Esophagus muscularis mucosa (tissue), 4 donors: ENCODE measurements around the gene CDON.

ENCODE experiments used
- CTCF ChIP-seq, 3 experiments: fragments of 200-600 bp in 2 of 3; fragments of 450-650 bp in 1 of 3; sonication (generic) in 2 of 3; IDR thresholded peaks; one replicate each; pipeline ENCODE4 v1.5.1; 2017 to 2019; ENCODE audit warnings: antibody characterized with exemption in 3 of 3, mild to moderate bottlenecking in 2 of 3, moderate library complexity in 1 of 3
- EP300 ChIP-seq: sonication (generic); formaldehyde crosslinking; IDR thresholded peaks from one replicate; pipeline ENCODE4 v1.6.1; 2017; ENCODE audit warnings: antibody characterized with exemption
- POLR2A ChIP-seq: fragments of 450-650 bp; IDR thresholded peaks from one replicate; pipeline ENCODE4 v1.6.1; 2017; ENCODE audit warnings: antibody characterized with exemption, moderate library complexity, mild to moderate bottlenecking, low read depth
- POLR2AphosphoS5 ChIP-seq, 2 donors: sonication (generic); formaldehyde crosslinking; IDR thresholded peaks; one replicate each; pipeline ENCODE4 v1.6.1; 2017; ENCODE audit warnings: antibody characterized with exemption in 2 of 2

- TF ChIP-seq CTCF (IDR thresholded peaks at IDR 0.05) (no peak), POLR2A (no peak), POLR2AphosphoS5 (IDR thresholded peaks at IDR 0.05) (no peak), EP300 (no peak)
These were observed 137.4 kb downstream of the CDON start for GRCh38 chr11:125925247-125925740.
